H1 (cell line): ENCODE results near the gene RIMBP2. TPM values are rescaled to one million over a fixed set of nuclear protein-coding genes. Genes with fewer than 3 reads are reported as not detected.

Experiments
- CTCF ChIA-PET: fragments of 300-600 bp; sonication (Branson Sonifier 250); formaldehyde crosslinking; loops from one replicate; lab custom pipeline; 2021; ENCODE audit not compliant: partially characterized antibody; lab: Charles Lee
- POLR2A ChIA-PET: fragments of 300-600 bp; sonication (Branson Sonifier 250); formaldehyde crosslinking; loops from one replicate; lab custom pipeline; 2021; ENCODE audit warnings: inconsistent platforms; ENCODE audit not compliant: partially characterized antibody; lab: Charles Lee
- DNase-seq, 2 experiments: peaks; one replicate each; pipeline versions ENCODE4 v3.0.0 to v3.0.0-alpha.2; 2010 to 2022; ENCODE audit warnings: low spot score in 2 of 2, low read depth in 1 of 2, mixed read lengths in 1 of 2
- FAIRE-seq: peaks from 2 replicates; lab custom pipeline; 2011; peaks lifted over from hg19 to GRCh38; lab: Jason Lieb, UNC
- H2AFZ ChIP-seq: 2 replicates; pipeline ENCODE4 v1.8.1; 2012; ENCODE audit warnings: low read length, inconsistent platforms
- H2AK5ac ChIP-seq: 2 replicates; pipeline ENCODE4 v1.6.1; 2013; ENCODE audit warnings: low read depth, low read length
- H2BK120ac ChIP-seq: replicated peaks from 2 replicates; pipeline ENCODE3; 2013; ENCODE audit warnings: low read depth, low read length, inconsistent platforms
- H2BK12ac ChIP-seq: 2 replicates; pipeline ENCODE4 v1.6.1; 2013; ENCODE audit warnings: low read depth, low read length
- H2BK15ac ChIP-seq: 2 replicates; pipeline ENCODE4 v1.6.1; 2013; ENCODE audit warnings: low read length
- H2BK20ac ChIP-seq: 2 replicates; pipeline ENCODE4 v1.6.1; 2013; ENCODE audit warnings: low read length
- H2BK5ac ChIP-seq: 2 replicates; pipeline ENCODE4 v1.6.1; 2013; ENCODE audit warnings: low read depth, low read length
- H3K14ac ChIP-seq: 2 replicates; pipeline ENCODE4 v1.6.1; 2013; ENCODE audit warnings: inconsistent platforms; ENCODE audit not compliant: insufficient read length
- H3K18ac ChIP-seq: 2 replicates; pipeline ENCODE4 v1.6.1; 2013; ENCODE audit warnings: low read length; ENCODE audit errors: extremely low read depth
- H3K23ac ChIP-seq: 2 replicates; pipeline ENCODE4 v1.6.1; 2013; ENCODE audit warnings: inconsistent platforms; ENCODE audit not compliant: insufficient read length
- H3K23me2 ChIP-seq: 2 replicates; pipeline ENCODE4 v1.6.1; 2013; ENCODE audit warnings: low read depth, low read length
- H3K27ac ChIP-seq: 2 replicates; pipeline ENCODE4 v1.6.1; 2011; ENCODE audit warnings: low read depth, low read length, inconsistent platforms
- H3K27me3 ChIP-seq, 4 experiments: replicated peaks in 1 of 4; 1 replicate in 1 of 4; 2 replicates in 3 of 4; pipeline versions ENCODE4 v1.6.1 to v1.8.1; 2011 to 2013; ENCODE audit warnings: low read length in 3 of 4, mild to moderate bottlenecking in 3 of 4, inconsistent platforms in 2 of 4, mixed read lengths in 2 of 4, moderate library complexity in 1 of 4; ENCODE audit not compliant: control insufficient read depth in 3 of 4, insufficient read depth in 3 of 4; ENCODE audit errors: extremely low read depth in 1 of 4
- H3K36me3 ChIP-seq, 4 experiments: 2 replicates each; pipeline versions ENCODE4 v1.6.1 to v1.8.1; 2011 to 2013; ENCODE audit warnings: mild to moderate bottlenecking in 4 of 4, low read length in 3 of 4, moderate library complexity in 2 of 4, control low read depth in 1 of 4, inconsistent platforms in 1 of 4; ENCODE audit not compliant: insufficient read depth in 4 of 4, control insufficient read depth in 2 of 4
- H3K4ac ChIP-seq: replicated peaks from 2 replicates; pipeline ENCODE3; 2013; ENCODE audit warnings: low read length, low read depth, mixed read lengths, inconsistent platforms; ENCODE audit not compliant: insufficient read length
- H3K4me1 ChIP-seq, 4 experiments: replicated peaks in 1 of 4; 1 replicate in 1 of 4; 2 replicates in 3 of 4; pipeline versions ENCODE4 v1.6.1 to v1.8.1; 2011 to 2013; ENCODE audit warnings: low read length in 3 of 4, inconsistent platforms in 2 of 4, mixed read lengths in 1 of 4; ENCODE audit not compliant: insufficient read depth in 4 of 4, control insufficient read depth in 3 of 4
- H3K4me2 ChIP-seq, 2 experiments: 2 replicates each; pipeline versions ENCODE4 v1.6.1 to v1.8.1; 2011 to 2013; ENCODE audit warnings: low read depth in 2 of 2, low read length in 2 of 2, control low read depth in 1 of 2, inconsistent platforms in 1 of 2, mild to moderate bottlenecking in 1 of 2; ENCODE audit not compliant: insufficient read depth in 1 of 2
- H3K4me3 ChIP-seq, 4 experiments: fragments of 200-600, 300-600 bp in 1 of 4; sonication (generic), shearing (Covaris generic), sonication (Bioruptor Twin) in 1 of 4; 2 replicates each; pipeline versions ENCODE4 v1.5.1 to v1.8.1; 2011 to 2016; ENCODE audit warnings: low read length in 4 of 4, low read depth in 3 of 4, control low read depth in 2 of 4, inconsistent platforms in 2 of 4, mild to moderate bottlenecking in 2 of 4, mixed read lengths in 1 of 4, moderate library complexity in 1 of 4; ENCODE audit not compliant: insufficient read depth in 2 of 4; ENCODE audit errors: extremely low read depth in 1 of 4
- H3K56ac ChIP-seq: replicated peaks from 2 replicates; pipeline ENCODE3; 2013; ENCODE audit warnings: low read depth, mild to moderate bottlenecking, mixed read lengths, low read length, inconsistent platforms; ENCODE audit not compliant: insufficient read length
- H3K79me1 ChIP-seq: 2 replicates; pipeline ENCODE4 v1.6.1; 2013; ENCODE audit warnings: low read depth, low read length, control low read depth
- H3K79me2 ChIP-seq, 2 experiments: 2 replicates each; pipeline versions ENCODE4 v1.6.1 to v1.8.1; 2012 to 2013; ENCODE audit warnings: low read length in 2 of 2, mild to moderate bottlenecking in 2 of 2, inconsistent platforms in 1 of 2; ENCODE audit not compliant: insufficient read depth in 2 of 2, control insufficient read depth in 1 of 2
- H3K9ac ChIP-seq, 4 experiments: replicated peaks in 1 of 4; 1 replicate in 1 of 4; 2 replicates in 3 of 4; pipeline versions ENCODE4 v1.6.1 to v1.8.1; 2011 to 2013; ENCODE audit warnings: low read depth in 3 of 4, low read length in 3 of 4, control low read depth in 2 of 4, mild to moderate bottlenecking in 2 of 4, moderate library complexity in 2 of 4, inconsistent platforms in 1 of 4; ENCODE audit errors: extremely low read depth in 1 of 4
- H3K9me3 ChIP-seq, 2 experiments: 2 replicates each; pipeline versions ENCODE4 v1.6.1 to v1.8.1; 2012 to 2013; ENCODE audit warnings: mild to moderate bottlenecking in 2 of 2, moderate library complexity in 2 of 2, control low read depth in 1 of 2, inconsistent platforms in 1 of 2, low read depth in 1 of 2, low read length in 1 of 2, mixed read lengths in 1 of 2; ENCODE audit not compliant: insufficient read depth in 2 of 2
- H4K20me1 ChIP-seq, 2 experiments: replicated peaks in 1 of 2; 2 replicates each; pipeline versions ENCODE3 to v1.8.1; 2011 to 2013; ENCODE audit warnings: inconsistent platforms in 2 of 2, low read length in 2 of 2, mild to moderate bottlenecking in 1 of 2; ENCODE audit not compliant: insufficient read depth in 2 of 2, control insufficient read depth in 1 of 2
- H4K5ac ChIP-seq: 2 replicates; pipeline ENCODE4 v1.6.1; 2013; ENCODE audit warnings: low read length, low read depth, mixed read lengths, inconsistent platforms; ENCODE audit not compliant: insufficient read length
- H4K8ac ChIP-seq: 2 replicates; pipeline ENCODE4 v1.8.0; 2013; ENCODE audit warnings: mild to moderate bottlenecking, moderate library complexity, low read length, inconsistent platforms; ENCODE audit not compliant: insufficient read depth; ENCODE audit errors: extremely low read depth
- H4K91ac ChIP-seq: replicated peaks from 2 replicates; pipeline ENCODE3; 2013; ENCODE audit warnings: low read length, mixed read lengths, inconsistent platforms; ENCODE audit not compliant: insufficient read length
- CHD1 ChIP-seq: IDR thresholded peaks from 2 replicates; pipeline ENCODE4 v1.6.1; 2012; ENCODE audit warnings: low read depth, low read length, improper control_type of control experiment
- CTBP2 ChIP-seq: IDR thresholded peaks from 2 replicates; pipeline ENCODE4 v1.7.0; 2011; ENCODE audit warnings: borderline replicate concordance, mild to moderate bottlenecking, moderate library complexity, mixed read lengths, low read length; ENCODE audit not compliant: insufficient read depth, insufficient read length
- JUN ChIP-seq: IDR thresholded peaks from 2 replicates; pipeline ENCODE4 v1.6.1; 2011; ENCODE audit warnings: low read depth, mild to moderate bottlenecking, improper control_type of control experiment, low read length
- WGBS, 2 experiments: shearing (Covaris generic) in 1 of 2; methylation state at CpG; one replicate each; pipeline versions ENCODE4 v1.1.6 to v1.1.7; 2013 to 2015; ENCODE audit warnings: low lambda C conversion rate in 2 of 2, mixed read lengths in 2 of 2, inconsistent platforms in 1 of 2, low coverage in 1 of 2, missing lambda C conversion rate in 1 of 2; ENCODE audit not compliant: insufficient replicate concordance in 2 of 2, insufficient coverage in 1 of 2, insufficient read length in 1 of 2; ENCODE audit errors: extremely low coverage in 1 of 2, missing lambda C conversion rate in 1 of 2; 5-methylcytosine and 5-hydroxymethylcytosine counted together
- polyA plus RNA-seq, 7 experiments: library from polyadenylated mRNA; depleted of rRNA in 3 of 7; stranded (reverse) in 5 of 7; unstranded in 2 of 7; fragments of >200 nt in 5 of 7; fragments of 200-250 nt in 2 of 7; gene quantifications; 1 replicate in 5 of 7; 2 replicates in 1 of 7; 4 replicates in 1 of 7; pipeline versions ENCODE4 v1.2.1 to v1.2.3, GENCODE V29; 2011 to 2013; ENCODE audit warnings: missing spikeins in 2 of 7, mixed read lengths in 2 of 7
- total RNA-seq: library from RNA; stranded (reverse); fragmentation: NEBNext Ultra II Directional; extraction: Animal tissue kit (Norgen Biotek cat#: 25700); gene quantifications from 2 replicates; pipeline ENCODE4 v1.2.1, GENCODE V29; 2021

Gene RIMBP2
- total and polyA plus RNA-seq, 2 of the 8 experiments (the other 6 are each of a cell fraction or from before 2014, with no cell fraction given), result 0.18 to 0.65 TPM

DNA sequence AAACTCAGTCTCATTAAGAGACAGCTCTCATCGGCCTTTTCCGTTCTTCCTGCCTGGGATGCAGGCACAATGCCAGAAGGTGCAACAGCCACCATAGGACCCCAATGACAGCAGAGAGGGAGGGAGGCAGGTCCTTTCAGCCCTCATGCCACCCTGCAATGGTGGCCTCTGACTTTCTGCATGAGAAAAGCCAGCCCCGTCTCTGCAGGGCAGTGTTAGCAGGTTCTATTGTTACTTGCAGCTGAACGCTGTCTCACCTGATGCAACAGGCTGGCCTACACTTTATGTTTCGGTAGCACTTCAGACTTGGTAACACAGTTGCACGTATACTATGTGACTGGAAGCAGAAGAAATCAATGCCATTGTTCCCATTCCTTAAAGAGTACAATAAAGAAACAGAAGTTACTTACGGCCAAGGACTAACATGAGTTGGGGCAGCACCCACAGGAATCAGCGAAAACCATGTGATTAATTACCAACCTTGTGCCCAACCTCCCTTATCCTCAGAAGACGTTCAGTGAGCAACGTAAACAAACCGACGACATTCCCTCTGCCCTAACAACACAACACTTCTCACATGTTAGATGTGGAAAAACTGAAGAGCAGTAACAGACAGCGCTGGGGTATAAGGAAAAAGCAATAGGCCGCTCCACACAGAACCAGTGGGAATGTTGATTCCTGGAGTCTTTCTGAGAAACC, 102.1 kb downstream of the RIMBP2 start:
- Histone ChIP-seq H4K20me1 (no peaks in the 10 kb centered on the region), H2BK120ac (no peak overlapping the region), H3K23me2 (no peaks in the 10 kb centered on the region), H3K9me3 (no peaks in the 10 kb centered on the region), H3K56ac (no peak overlapping the region), H4K91ac (no peak overlapping the region), H3K18ac (no peak overlapping the region), H4K5ac (no peak overlapping the region), H2BK15ac (no peak overlapping the region), H2AFZ (no peak overlapping the region), H2BK5ac (no peak overlapping the region), H3K27me3 (no peaks in the 10 kb centered on the region), H3K4me2 (no peak overlapping the region), H3K79me2 (no peaks in the 10 kb centered on the region), H2BK20ac (no peak overlapping the region), H3K14ac (no peak overlapping the region), H3K4ac (no peak overlapping the region), H3K4me1 (no peaks in the 10 kb centered on the region; a peak in 2 of 7 replicates), H2BK12ac (no peak overlapping the region), H3K36me3 (no peaks in the 10 kb centered on the region), H3K9ac (no peak overlapping the region), H3K27ac (no peak overlapping the region), H3K4me3 (no peak overlapping the region), H2AK5ac (no peak overlapping the region), H4K8ac (no peak overlapping the region), H3K79me1 (no peaks in the 10 kb centered on the region), H3K23ac (no peak overlapping the region)
- POLR2A ChIA-PET, result interaction anchor here (0.7 kb wide), 1 partner anchor 113 kb away, joined by 3 read pairs; no protein-coding TSS in a partner anchor
- no peak for DNase-seq
- FAIRE-seq, result no peak
- CTCF ChIA-PET, result no interaction called here
- WGBS, 2 experiments, result 88% methylated on average over 14 of the region's 14 CpGs; no CpG with 5 or more reads in 1 of the 2 experiments
- no peak for TF ChIP-seq CTBP2
- no peak for TF ChIP-seq JUN
- no peak for TF ChIP-seq CHD1
